ENCODE data around the gene KLHL26. TPM values are rescaled to one million over a fixed set of nuclear protein-coding genes. Genes with fewer than 3 reads are reported as not detected.

KLHL26 gene
- total and polyA plus RNA-seq, 4 donors: 2.3 to 5.9 (median 2.4) TPM

GRCh38 chr19:18666784-18667183, 30.0 kb downstream of the KLHL26 start:
- H3K27me3 ChIP-seq (ENCODE audit: control insufficient read depth in 4 of 4, insufficient read depth in 4 of 4, low read length in 3 of 4): no peaks in the 10 kb centered on the region
- peaks cover 0 to 23% (median 10%) of the 10 kb centered on the region in 4 donors for H3K36me3 ChIP-seq (ENCODE audit: control insufficient read depth in 4 of 4, insufficient read depth in 3 of 4, low read depth in 1 of 4, low read length in 3 of 4)
- DNase-seq (ENCODE audit: low spot score): no peak
- H3K27ac ChIP-seq (ENCODE audit: low read depth in 1 of 2, low read length in 2 of 2): no peak overlapping the region
- 94% methylated on average over 5 of the region's 5 CpGs for WGBS
- no peaks in the 10 kb centered on the region for H3K9me3 ChIP-seq (ENCODE audit: control insufficient read depth in 4 of 4, low read length in 3 of 4)
- no peak overlapping the region for H3K9ac ChIP-seq (ENCODE audit: low read depth in 1 of 2, low read length in 2 of 2)
- no peaks in the 10 kb centered on the region for H3K4me1 ChIP-seq (ENCODE audit: control insufficient read depth in 4 of 4, insufficient read depth in 4 of 4, low read length in 3 of 4)
- TF ChIP-seq FOXA1 (IDR thresholded peaks at IDR 0.05) (no peak), GABPA (IDR thresholded peaks at IDR 0.05 in 1 of 2, conservative IDR thresholded peaks at IDR 0.05 in 1 of 2) (no peak), HNF4G (IDR thresholded peaks at IDR 0.05) (no peak), FOXA2 (IDR thresholded peaks at IDR 0.05) (no peak), RAD21 (IDR thresholded peaks at IDR 0.05) (no peak), JUND (IDR thresholded peaks at IDR 0.05) (no peak), TAF1 (conservative IDR thresholded peaks at IDR 0.05) (no peak)
- TF ChIP-seq, protein P1, sequence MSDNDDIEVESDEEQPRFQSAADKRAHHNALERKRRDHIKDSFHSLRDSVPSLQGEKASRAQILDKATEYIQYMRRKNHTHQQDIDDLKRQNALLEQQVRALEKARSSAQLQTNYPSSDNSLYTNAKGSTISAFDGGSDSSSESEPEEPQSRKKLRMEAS (IDR thresholded peaks at IDR 0.05): no peak
- TF ChIP-seq, protein P2, sequence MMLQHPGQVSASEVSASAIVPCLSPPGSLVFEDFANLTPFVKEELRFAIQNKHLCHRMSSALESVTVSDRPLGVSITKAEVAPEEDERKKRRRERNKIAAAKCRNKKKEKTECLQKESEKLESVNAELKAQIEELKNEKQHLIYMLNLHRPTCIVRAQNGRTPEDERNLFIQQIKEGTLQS (IDR thresholded peaks at IDR 0.05): no peak
- no peak overlapping the region for H3K4me3 ChIP-seq (ENCODE audit: low read depth in 1 of 3, low read length in 3 of 3)

DNA sequence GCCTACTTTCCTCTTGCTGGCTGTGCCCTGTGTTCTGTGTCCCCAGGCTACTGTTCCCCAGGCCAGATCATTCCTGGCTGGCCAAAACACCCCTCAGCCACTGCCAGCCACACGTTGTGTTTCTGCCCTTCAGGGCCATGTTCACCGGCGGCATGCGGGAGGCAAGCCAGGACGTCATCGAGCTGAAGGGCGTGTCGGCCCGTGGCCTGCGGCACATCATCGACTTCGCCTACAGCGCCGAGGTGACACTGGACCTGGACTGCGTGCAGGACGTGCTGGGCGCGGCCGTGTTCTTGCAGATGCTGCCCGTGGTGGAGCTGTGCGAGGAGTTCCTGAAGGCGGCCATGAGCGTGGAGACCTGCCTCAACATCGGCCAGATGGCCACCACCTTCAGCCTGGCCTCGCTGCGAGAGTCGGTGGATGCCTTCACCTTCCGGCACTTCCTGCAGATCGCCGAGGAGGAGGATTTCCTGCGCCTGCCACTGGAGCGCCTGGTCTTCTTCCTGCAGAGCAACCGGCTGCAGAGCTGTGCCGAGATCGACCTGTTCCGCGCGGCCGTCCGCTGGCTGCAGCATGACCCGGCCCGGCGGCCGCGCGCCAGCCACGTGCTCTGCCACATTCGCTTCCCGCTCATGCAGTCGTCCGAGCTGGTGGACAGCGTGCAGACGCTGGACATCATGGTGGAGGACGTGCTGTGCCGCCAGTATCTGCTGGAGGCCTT, 30.9 kb downstream of the KLHL26 start:
- no peaks in the 10 kb centered on the region for H3K4me1 ChIP-seq (ENCODE audit: control insufficient read depth in 4 of 4, insufficient read depth in 4 of 4, low read length in 3 of 4)
- no peaks in the 10 kb centered on the region for H3K9me3 ChIP-seq (ENCODE audit: control insufficient read depth in 4 of 4, low read length in 3 of 4)
- H3K27me3 ChIP-seq (ENCODE audit: control insufficient read depth in 4 of 4, insufficient read depth in 4 of 4, low read length in 3 of 4): no peaks in the 10 kb centered on the region
- no peak for DNase-seq (ENCODE audit: low spot score)
- no peak overlapping the region for H3K27ac ChIP-seq (ENCODE audit: low read depth in 1 of 2, low read length in 2 of 2)
- peaks cover 0 to 23% (median 10%) of the 10 kb centered on the region in 4 donors for H3K36me3 ChIP-seq (ENCODE audit: control insufficient read depth in 4 of 4, insufficient read depth in 3 of 4, low read depth in 1 of 4, low read length in 3 of 4)
- no peak overlapping the region for H3K4me3 ChIP-seq (ENCODE audit: low read depth in 1 of 3, low read length in 3 of 3)
- TF ChIP-seq SP1 (IDR thresholded peaks at IDR 0.05): no peak
- TF ChIP-seq GABPA (IDR thresholded peaks at IDR 0.05 in 1 of 2, conservative IDR thresholded peaks at IDR 0.05 in 1 of 2): no peak
- TF ChIP-seq JUND (IDR thresholded peaks at IDR 0.05): no peak
- no peak for TF ChIP-seq HNF4G (IDR thresholded peaks at IDR 0.05)
- TF ChIP-seq, protein P3, sequence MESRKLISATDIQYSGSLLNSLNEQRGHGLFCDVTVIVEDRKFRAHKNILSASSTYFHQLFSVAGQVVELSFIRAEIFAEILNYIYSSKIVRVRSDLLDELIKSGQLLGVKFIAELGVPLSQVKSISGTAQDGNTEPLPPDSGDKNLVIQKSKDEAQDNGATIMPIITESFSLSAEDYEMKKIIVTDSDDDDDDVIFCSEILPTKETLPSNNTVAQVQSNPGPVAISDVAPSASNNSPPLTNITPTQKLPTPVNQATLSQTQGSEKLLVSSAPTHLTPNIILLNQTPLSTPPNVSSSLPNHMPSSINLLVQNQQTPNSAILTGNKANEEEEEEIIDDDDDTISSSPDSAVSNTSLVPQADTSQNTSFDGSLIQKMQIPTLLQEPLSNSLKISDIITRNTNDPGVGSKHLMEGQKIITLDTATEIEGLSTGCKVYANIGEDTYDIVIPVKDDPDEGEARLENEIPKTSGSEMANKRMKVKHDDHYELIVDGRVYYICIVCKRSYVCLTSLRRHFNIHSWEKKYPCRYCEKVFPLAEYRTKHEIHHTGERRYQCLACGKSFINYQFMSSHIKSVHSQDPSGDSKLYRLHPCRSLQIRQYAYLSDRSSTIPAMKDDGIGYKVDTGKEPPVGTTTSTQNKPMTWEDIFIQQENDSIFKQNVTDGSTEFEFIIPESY (IDR thresholded peaks at IDR 0.05): no peak
- TF ChIP-seq RAD21 (IDR thresholded peaks at IDR 0.05): no peak
- no peak overlapping the region for H3K9ac ChIP-seq (ENCODE audit: low read depth in 1 of 2, low read length in 2 of 2)
- 98% methylated on average over 55 of the region's 55 CpGs for WGBS

GRCh38 chr19:18668252-18668631, 31.4 kb downstream of the KLHL26 start:
- no peaks in the 10 kb centered on the region for H3K4me1 ChIP-seq (ENCODE audit: control insufficient read depth in 4 of 4, insufficient read depth in 4 of 4, low read length in 3 of 4)
- WGBS: 98% methylated on average over 38 of the region's 38 CpGs
- H3K36me3 ChIP-seq (ENCODE audit: control insufficient read depth in 4 of 4, insufficient read depth in 3 of 4, low read depth in 1 of 4, low read length in 3 of 4): peaks cover 0 to 23% (median 10%) of the 10 kb centered on the region in 4 donors
- H3K9me3 ChIP-seq (ENCODE audit: control insufficient read depth in 4 of 4, low read length in 3 of 4): no peaks in the 10 kb centered on the region
- H3K4me3 ChIP-seq (ENCODE audit: low read depth in 1 of 3, low read length in 3 of 3): no peak overlapping the region
- TF ChIP-seq GABPA (IDR thresholded peaks at IDR 0.05 in 1 of 2, conservative IDR thresholded peaks at IDR 0.05 in 1 of 2): no peak
- TF ChIP-seq NR2F2 (IDR thresholded peaks at IDR 0.05): no peak
- TF ChIP-seq HNF4G (IDR thresholded peaks at IDR 0.05): no peak
- no peak for TF ChIP-seq TAF1 (conservative IDR thresholded peaks at IDR 0.05)
- no peak for TF ChIP-seq HNF4A (conservative IDR thresholded peaks at IDR 0.05)
- no peak for TF ChIP-seq YY1 (IDR thresholded peaks at IDR 0.05)
- DNase-seq (ENCODE audit: low spot score): no peak
- no peaks in the 10 kb centered on the region for H3K27me3 ChIP-seq (ENCODE audit: control insufficient read depth in 4 of 4, insufficient read depth in 4 of 4, low read length in 3 of 4)
- no peak overlapping the region for H3K9ac ChIP-seq (ENCODE audit: low read depth in 1 of 2, low read length in 2 of 2)
- no peak overlapping the region for H3K27ac ChIP-seq (ENCODE audit: low read depth in 1 of 2, low read length in 2 of 2)

Data from liver (tissue), 9 donors.